Ascending aorta (tissue), 2 donors: Measurements from ENCODE around the gene ADGRG1. TPM values are rescaled to one million over a fixed set of nuclear protein-coding genes. Genes with fewer than 3 reads are reported as not detected.

Experiments
- DNase-seq, 2 donors: peaks; one replicate each; pipeline ENCODE4 v3.0.0-alpha.2; 2019; ENCODE audit warnings: low spot score in 2 of 2
- H3K27ac ChIP-seq, 2 donors: fragments of 200-600 bp; sonication (generic); one replicate each; pipeline ENCODE4 v1.5.1; 2016 to 2017; ENCODE audit warnings: mild to moderate bottlenecking in 1 of 2
- H3K27me3 ChIP-seq: fragments of 200-600 bp; sonication (generic); one replicate; pipeline ENCODE4 v1.5.1; 2017
- H3K36me3 ChIP-seq, 2 donors: fragments of 200-600 bp; sonication (generic); one replicate each; pipeline ENCODE4 v1.5.1; 2016
- H3K4me1 ChIP-seq, 2 donors: fragments of 200-600 bp; sonication (generic); one replicate each; pipeline ENCODE4 v1.5.1; 2016 to 2017; ENCODE audit warnings: mild to moderate bottlenecking in 1 of 2
- H3K4me3 ChIP-seq, 2 donors: fragments of 200-600 bp; sonication (generic); one replicate each; pipeline ENCODE4 v1.5.1; 2016 to 2017; ENCODE audit warnings: mild to moderate bottlenecking in 1 of 2
- H3K9me3 ChIP-seq, 2 donors: fragments of 200-600 bp; sonication (generic); one replicate each; pipeline ENCODE4 v1.5.1; 2016
- intact Hi-C: fragments of 100-400 bp; cut with DNase I; formaldehyde crosslinking; loops from one replicate; pipeline ENCODE4 v1.15.1; 2023
- total RNA-seq: library from RNA; depleted of rRNA; stranded (reverse); fragments of >200 nt; gene quantifications from one replicate; pipeline ENCODE4 v1.1.0, GENCODE V29; 2016
- TF ChIP-seq, protein P1 (sequence below), 3 experiments: fragments of 200-600 bp in 2 of 3; fragments of 450-650 bp in 1 of 3; sonication (generic) in 2 of 3; IDR thresholded peaks; one replicate each; pipeline ENCODE4 v1.5.1; 2016 to 2019; ENCODE audit warnings: antibody characterized with exemption in 3 of 3, mild to moderate bottlenecking in 1 of 3, moderate library complexity in 1 of 3

ADGRG1 gene
- total RNA-seq, 1 donor from 2014 or later: 343 TPM

GRCh38 chr16:57672416-57672815 lies 44.0 kb downstream of the ADGRG1 start:
- H3K4me3 ChIP-seq: no peak overlapping the region
- H3K4me1 ChIP-seq: no peaks in the 10 kb centered on the region
- TF ChIP-seq, protein P1, sequence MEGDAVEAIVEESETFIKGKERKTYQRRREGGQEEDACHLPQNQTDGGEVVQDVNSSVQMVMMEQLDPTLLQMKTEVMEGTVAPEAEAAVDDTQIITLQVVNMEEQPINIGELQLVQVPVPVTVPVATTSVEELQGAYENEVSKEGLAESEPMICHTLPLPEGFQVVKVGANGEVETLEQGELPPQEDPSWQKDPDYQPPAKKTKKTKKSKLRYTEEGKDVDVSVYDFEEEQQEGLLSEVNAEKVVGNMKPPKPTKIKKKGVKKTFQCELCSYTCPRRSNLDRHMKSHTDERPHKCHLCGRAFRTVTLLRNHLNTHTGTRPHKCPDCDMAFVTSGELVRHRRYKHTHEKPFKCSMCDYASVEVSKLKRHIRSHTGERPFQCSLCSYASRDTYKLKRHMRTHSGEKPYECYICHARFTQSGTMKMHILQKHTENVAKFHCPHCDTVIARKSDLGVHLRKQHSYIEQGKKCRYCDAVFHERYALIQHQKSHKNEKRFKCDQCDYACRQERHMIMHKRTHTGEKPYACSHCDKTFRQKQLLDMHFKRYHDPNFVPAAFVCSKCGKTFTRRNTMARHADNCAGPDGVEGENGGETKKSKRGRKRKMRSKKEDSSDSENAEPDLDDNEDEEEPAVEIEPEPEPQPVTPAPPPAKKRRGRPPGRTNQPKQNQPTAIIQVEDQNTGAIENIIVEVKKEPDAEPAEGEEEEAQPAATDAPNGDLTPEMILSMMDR (IDR thresholded peaks at IDR 0.05): no peak
- intact Hi-C loops: no loop called here
- no peaks in the 10 kb centered on the region for H3K36me3 ChIP-seq
- no peak for DNase-seq
- H3K27ac ChIP-seq: no peak overlapping the region
- no peaks in the 10 kb centered on the region for H3K27me3 ChIP-seq
- no peaks in the 10 kb centered on the region for H3K9me3 ChIP-seq

DNA sequence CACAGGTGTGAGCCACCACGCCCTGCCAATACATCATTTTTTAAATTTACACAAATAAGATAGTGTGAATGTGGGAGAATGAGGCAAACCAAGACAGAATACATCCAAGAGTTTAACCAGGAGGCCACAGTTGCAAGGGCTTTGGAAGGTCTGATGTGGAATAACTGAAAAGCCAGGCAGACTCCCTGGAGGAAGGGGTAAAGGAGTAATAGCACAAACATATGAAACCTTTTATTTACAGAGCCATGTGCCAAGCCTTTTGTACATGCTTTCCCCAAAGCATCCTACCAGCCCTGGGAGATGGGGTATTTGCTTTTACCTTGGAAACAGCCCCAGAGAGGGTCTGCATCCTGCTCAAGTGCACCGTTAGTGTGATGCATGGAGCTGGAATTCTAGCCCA lies 44.4 kb downstream of the ADGRG1 start:
- TF ChIP-seq, protein P1 (IDR thresholded peaks at IDR 0.05): no peak
- Histone ChIP-seq H3K9me3 (no peaks in the 10 kb centered on the region), H3K27me3 (no peaks in the 10 kb centered on the region), H3K27ac (no peak overlapping the region), H3K4me1 (no peaks in the 10 kb centered on the region), H3K36me3 (no peaks in the 10 kb centered on the region), H3K4me3 (no peak overlapping the region)
- intact Hi-C loops: no loop called here
- no peak for DNase-seq

DNA sequence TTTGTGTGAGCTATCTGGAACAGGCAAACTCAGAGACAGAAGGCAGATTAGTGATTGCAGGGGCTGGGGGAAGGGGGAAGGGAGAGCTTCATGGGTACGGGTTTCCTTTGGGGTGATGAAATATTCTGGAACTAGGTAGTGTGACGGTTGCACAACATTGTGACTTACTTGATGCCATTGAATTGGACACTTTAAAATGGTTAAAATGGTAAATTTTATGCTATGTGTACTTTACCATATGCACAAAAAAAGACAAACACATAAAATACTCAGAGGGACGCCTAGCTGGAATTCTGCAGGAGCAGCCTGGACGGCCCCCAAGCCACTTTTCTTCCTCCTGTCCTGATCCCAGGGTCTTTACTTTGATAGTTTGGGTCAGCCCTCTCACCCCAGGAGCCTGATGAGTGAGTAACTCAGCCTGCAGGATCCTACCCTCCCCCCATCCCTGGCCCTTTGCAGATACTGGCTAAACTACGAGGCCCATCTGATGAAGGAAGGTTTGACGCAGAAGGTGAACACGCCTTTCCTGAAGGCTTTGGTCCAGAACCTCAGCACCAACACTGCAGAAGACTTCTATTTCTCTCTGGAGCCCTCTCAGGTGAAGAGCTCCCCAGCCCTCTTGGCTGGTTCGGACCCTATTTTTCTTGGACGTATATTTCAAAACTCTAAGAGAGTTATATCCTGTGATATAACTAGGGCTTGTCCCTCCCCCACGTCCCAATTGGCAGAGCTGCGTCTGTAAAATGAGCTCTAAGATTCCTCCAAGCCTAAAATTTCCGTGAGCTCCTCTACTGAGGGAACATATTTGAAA lies 47.5 kb downstream of the ADGRG1 start:
- Histone ChIP-seq H3K9me3 (no peaks in the 10 kb centered on the region), H3K4me3 (no peak overlapping the region), H3K4me1 (no peaks in the 10 kb centered on the region), H3K27me3 (no peaks in the 10 kb centered on the region), H3K27ac (no peak overlapping the region), H3K36me3 (no peaks in the 10 kb centered on the region)
- DNase-seq: no peak
- TF ChIP-seq, protein P1 (IDR thresholded peaks at IDR 0.05): no peak
- intact Hi-C loops: no loop called here

DNA sequence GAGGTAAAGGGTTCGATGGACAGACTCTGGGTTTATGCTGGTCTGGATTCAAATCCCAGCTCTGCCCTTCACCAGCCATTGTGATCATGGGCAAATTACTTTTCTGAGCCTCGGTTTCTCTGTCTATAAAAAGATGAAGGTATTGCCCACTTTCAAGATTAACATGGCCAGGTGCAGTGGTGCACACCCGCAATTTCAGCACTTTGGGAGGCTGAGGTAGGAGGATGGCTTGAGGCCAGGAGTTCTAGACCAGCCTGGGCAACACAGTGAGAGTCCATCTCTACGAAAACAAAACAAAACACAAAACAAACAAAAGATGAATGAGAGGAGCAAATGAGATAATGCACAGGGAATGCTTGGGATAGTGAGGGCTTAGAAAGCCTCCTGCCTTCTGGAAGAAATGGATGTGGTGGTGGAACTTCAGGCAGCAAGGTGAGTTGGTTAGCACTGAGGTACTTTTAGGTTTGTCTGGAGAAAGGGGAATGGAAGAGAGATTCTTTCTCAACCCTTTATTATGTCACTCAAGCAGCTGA lies 48.2 kb downstream of the ADGRG1 start:
- H3K27ac ChIP-seq: no peak overlapping the region
- no peak overlapping the region for H3K4me3 ChIP-seq
- H3K27me3 ChIP-seq: no peaks in the 10 kb centered on the region
- H3K4me1 ChIP-seq: no peaks in the 10 kb centered on the region
- DNase-seq: no peak
- intact Hi-C loops: no loop called here
- H3K9me3 ChIP-seq: no peaks in the 10 kb centered on the region
- TF ChIP-seq, protein P1 (IDR thresholded peaks at IDR 0.05): no peak
- H3K36me3 ChIP-seq: no peaks in the 10 kb centered on the region

- Histone ChIP-seq H3K4me1 (no peaks in the 10 kb centered on the region), H3K9me3 (no peaks in the 10 kb centered on the region), H3K36me3 (no peaks in the 10 kb centered on the region), H3K27ac (no peak overlapping the region), H3K4me3 (no peak overlapping the region), H3K27me3 (no peaks in the 10 kb centered on the region)
- intact Hi-C loops: no loop called here
- TF ChIP-seq, protein P1 (IDR thresholded peaks at IDR 0.05): no peak
- no peak for DNase-seq
Measured at GRCh38 chr16:57677622-57678369, 49.4 kb downstream of the ADGRG1 start.
